SKM-1 treated with dmso at 0.1 percent for 144 hours (cell line): Measurements from ENCODE around the gene GUCY2C.
"Not testable (repeated sequence)": the region's sequence is repeated elsewhere in the genome, so short reads cannot be mapped to it uniquely, and the experiment has no call there.

ENCODE experiments used
- DNase-seq: peaks from one replicate; lab custom pipeline; 2025; ENCODE audit not compliant: unreplicated experiment; lab: John Stamatoyannopoulos, UW

The GUCY2C gene

DNA sequence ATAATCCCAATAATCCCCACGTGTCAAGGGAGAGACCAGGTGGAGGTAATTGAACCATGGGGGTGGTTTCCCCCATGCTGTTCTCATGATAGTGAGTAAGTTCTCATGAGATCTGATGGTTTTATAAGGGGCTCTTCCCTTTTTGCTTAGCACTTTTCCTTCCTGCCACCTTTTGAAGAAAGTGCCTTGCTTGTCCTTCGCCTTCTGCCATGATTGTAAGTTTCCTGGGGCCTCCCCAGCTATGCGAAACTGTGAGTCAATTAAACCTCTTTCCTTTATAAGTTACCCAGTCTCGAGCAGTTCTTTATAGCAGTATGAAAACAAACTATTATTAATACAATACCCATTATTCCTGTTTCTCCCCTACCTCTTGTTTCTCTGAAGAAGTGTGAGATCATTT, 14.2 kb downstream of the GUCY2C start:
- DNase-seq, result not testable (repeated sequence)

DNA sequence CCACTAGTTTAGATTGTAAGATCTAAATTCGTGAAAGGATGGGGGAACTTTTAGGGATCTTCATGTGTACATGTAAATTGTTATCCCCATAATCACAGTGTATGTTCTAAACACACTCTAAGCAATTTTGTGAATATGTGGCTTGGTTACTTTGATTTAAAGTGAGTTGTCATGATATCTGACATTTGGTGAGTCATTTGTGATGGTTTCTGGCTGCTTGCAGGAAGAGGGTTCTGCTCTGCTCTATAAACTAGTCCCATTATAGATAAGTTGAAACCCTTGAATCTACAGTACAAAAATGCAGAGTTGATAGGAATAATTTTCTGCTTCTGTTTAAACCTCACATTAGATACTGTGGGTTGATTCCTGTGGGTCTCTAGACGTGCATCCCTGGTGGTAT, 14.8 kb downstream of the GUCY2C start:
- no peak for DNase-seq

DNA sequence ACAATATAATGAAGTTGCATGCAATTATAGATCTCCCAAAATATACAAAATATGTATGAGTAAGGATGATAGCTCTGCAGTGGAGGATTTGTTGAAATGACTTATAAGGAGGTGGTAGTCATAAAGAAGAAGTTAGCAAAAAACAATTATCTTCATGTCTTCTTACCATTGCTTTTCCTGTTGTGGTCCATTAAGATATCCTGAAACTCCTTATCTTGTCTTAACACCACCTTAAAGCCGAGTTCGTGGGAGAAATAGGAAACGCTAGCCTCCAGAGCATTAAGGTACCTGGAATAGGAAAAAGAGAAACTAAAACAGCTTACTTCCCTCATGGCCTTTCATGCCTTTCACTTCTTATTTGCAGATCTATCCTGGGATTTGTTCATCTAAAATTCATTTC, 15.2 kb downstream of the GUCY2C start:
- no peak for DNase-seq

DNA sequence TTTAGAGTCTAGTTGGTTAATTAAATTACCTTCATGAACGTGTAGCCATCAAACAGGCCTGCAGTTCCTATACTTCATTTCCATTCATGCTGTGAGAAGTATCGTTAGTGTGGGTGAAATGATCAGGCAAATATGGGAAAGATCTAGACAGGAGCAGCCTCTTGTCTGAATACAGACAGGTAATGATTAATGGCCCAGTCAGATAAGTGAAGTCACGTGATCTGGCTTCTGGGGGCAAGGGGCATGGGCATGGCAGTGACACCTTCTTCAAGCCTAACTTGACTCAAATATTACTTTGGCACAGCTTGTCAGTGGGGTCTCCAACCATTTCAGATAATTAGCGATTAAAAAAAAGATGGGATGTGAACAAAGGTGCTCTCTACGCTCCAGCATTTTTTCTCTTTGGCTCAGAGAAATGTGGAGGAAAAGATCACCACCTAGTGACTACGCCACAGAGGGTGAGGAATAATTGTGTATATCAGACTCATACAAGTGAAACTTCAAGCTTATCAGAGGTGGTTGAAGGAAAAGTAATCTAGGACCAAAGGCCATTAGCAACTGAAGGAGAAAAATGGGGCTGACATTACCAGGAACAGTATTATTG, 17.8 kb downstream of the GUCY2C start:
- DNase-seq, result no peak

DNA sequence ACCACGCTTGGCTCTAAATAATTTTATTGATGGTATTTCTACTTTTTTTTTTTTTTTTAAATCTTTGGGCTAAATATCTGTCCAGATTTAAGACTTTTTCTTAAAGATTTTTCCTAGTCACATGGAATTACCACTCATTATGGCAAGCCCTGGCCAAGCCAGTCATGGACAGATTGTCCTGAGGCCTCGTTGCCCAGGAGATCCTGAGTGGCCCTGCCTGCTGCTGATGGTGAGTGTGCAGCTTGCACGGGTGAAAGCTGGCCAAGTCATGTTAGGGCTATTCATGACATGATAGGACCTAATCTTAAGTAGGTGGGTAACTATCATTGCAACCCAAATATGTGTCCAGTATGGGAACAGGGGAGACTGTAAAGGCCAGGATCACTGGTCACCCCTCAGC, 27.8 kb downstream of the GUCY2C start:
- DNase-seq, result no peak

DNA sequence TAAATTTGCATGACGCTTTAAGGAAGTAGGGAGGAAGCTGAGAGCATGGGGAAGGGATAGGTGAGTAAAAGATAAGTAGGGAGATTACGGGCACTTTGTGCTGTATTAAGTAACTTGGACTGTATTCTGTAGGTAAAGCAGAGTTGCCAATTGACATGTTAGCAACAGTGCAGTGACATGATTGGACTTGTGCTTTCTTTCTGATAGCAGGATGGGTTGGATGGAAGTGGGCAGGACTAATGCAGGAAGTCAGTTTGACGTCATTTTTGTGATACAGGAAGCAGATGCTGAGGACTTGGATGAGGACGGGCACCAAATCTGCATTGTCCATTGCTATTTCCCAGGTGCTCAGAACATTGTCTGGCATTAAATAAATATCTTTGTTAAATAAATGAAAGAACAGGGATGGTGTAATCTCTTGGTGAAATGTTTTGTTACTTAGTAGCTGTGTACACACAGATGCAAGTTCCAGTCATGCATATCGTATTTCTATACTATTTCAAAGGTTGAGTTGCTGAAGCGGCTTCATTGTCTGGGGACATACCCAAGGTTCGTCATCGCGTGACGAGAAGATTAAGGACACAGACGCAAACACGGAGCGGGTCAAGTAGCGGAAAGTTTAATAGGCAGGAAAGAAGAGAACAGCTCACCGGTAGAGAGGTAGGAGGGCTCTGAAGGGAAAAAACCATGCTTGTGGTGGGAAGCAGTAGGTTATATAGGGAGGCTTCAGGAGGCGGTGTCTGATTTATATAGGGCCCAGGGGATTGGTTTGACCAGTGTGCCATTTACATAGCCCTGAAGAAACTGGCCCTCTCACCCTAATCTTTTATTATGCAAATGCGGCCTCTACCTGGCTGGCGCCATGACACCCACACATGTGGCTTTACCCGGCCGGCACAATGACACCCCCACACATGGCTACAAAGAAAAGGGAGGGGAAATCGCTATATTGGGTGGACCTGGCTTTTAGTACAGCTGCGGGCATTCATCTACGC, 30.7 kb downstream of the GUCY2C start:
- no peak for DNase-seq

DNA sequence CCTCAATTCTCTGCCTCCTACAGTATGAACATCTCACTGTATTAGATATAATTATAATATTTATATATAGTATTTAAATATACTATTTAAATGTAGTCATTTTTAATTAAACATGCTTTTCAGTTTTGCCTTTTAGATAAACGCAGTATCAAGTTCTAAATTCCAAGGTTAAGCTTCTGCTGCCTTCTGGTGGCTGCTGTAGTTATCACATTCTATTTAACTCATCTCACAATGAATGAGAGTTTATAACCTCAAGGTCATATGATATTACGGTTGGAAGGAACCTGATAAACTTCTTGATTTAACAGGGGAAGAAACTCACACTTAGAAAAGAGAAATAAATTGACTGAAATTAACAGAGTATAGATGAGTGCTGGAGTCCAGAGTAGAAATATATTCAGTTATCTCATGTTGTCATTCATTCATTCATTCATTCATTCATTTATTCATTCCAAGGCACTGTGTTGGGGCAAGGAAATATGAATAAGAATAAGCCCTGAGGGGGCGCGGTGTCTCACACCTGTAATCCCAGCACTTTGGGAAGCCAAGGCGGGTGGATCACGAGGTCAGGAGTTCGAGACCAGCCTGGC, 31.9 kb downstream of the GUCY2C start:
- peak; percentile 2 for DNase-seq

DNA sequence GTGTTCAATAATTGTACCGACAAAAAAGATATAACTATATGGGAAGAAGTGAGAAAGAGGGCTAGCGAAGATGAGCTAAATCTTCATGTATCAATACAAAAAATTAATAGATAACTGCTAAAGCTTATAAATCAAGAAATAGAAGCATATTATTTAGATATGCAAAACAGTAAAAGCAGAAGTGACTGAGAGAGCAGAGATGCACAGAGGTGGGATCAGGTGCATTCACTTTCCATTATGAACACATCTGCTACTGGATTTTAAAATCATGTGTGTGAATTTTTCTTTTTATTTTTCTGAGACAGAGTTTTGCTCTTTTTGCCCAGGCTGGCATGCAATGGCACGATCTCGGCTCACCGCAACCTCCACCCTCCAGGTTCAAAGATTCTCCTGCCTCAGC, 33.4 kb downstream of the GUCY2C start:
- no peak for DNase-seq

DNA sequence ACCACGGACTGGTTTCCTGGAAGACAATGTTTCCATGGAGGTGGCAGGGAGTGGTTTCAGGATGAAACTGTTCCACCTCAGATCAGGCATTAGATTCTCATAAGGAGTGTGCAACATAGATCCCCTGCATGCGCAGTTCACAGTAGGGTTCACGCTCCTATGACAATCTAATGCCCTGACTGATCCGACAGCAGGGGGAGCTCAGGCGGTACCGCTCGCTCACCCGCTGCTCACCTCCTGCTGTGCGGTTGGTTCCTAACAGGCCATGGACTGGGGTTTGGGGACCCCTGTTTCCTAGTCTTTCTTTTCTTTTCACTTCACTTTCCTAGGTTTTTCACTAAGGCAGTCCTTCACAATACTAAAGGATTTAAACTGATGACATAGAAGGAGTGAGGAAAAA, 39.6 kb downstream of the GUCY2C start:
- DNase-seq, result no peak

DNA sequence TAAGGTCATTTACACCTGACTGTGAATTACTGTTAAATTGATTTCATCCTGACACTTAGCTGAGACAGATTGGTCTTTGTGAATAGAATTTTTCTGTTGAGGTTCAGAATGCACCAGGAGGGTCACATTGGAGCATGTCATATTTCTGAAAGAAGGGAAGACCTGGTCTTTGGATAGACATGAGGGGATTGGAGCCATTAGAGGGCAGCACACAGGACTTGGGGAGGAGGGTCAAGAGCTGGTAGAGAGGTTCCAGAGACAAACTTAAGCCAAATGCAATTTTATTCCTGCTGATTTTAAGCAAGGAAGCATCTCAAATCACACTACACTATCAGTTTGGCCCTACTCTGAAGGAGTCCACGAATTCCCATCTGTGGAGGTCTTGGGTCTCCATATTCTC, 41.1 kb downstream of the GUCY2C start:
- DNase-seq, result no peak

DNA sequence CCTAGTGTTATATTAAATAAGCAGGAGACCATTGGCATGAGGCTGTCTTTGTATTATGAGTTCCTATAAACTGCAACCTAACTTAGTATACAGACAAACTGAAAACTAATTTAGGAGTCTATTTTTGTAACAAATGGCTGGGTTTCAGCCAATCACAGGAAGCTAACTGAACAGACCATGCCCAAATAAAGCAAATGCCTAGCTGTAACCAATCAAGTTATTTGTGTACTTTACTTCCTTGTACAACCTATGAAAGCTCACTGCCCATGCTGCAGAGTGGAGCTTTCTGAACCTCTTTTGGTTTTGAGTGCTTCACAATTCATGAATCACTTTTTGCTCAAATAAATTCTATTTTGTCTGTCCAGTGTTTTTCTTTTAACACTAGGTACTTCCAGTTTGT, 41.6 kb downstream of the GUCY2C start:
- DNase-seq, result no peak

DNA sequence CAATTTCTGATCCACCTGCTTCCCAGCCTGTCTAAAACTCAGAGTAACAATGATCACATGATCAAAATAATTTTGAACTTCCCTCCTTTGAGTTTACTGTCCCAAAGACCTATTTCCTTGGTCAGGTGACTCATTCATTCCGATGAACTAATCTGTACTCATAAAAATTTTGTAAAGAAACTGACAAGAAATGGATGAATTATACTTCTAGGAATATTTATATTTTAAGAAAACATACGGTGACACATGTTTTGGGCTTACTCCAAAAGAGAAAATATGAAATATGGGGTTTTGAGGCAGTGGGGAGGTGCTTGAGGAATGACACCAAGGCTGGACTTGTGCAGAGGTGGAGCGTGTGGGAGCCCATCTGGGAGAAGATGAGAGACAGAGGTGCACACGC, 42.0 kb downstream of the GUCY2C start:
- no peak for DNase-seq

DNA sequence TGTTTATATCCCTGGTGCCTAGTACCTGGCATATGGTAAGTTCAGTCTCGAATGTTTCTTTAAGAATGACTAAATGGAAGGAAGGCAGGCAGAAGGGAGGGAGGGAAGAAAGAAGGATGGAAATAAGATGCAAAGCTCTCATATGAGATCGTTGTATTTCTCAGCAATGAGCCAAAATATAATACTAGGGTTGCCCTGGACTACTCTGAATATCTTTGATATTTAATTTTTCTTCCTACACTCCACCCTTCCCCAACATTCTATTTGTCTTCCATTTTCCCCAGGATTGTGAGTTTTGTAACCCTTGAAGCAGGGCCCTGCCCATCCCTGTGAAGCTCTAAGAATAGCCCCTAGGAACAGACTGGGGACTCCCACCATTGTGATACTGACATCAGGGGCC, 43.9 kb downstream of the GUCY2C start:
- DNase-seq, result no peak

DNA sequence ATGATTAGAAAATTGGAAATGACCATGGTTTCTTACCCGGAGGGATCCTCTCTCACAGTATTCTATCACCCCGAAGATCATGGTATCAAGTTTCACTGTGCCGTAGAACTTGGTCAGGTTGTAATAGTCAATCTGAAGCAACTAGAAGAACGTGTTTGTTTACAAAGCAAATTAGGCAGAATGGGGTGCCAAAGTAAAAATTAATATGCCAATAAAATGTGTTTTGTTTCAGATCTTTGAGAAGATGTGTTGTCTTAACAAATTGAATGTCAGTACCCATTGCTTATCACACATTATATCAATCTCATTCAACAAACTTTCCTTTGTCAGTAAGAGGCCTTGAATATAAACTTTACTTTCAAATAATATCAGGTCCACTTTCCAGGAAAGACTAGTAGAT, 45.0 kb downstream of the GUCY2C start:
- DNase-seq, result no peak

DNA sequence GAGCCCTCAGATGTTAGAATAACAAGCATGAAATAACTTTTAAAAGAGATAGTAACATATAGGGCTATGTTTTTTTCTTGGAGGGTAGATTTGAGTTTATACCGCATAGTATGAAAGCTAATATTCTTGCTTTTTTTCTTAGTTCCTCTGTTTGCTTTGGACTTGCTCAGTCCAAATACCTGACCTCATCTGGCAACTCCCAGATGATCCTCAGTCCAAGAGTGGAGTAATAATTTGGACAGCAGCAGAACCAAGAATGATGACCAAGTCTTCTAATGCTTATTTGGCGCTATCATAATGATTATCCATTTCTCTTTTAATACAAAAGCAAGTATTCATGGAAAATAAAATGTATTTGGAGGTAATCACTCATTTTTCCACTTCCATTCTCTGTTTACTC, 45.6 kb downstream of the GUCY2C start:
- DNase-seq, result no peak

DNA sequence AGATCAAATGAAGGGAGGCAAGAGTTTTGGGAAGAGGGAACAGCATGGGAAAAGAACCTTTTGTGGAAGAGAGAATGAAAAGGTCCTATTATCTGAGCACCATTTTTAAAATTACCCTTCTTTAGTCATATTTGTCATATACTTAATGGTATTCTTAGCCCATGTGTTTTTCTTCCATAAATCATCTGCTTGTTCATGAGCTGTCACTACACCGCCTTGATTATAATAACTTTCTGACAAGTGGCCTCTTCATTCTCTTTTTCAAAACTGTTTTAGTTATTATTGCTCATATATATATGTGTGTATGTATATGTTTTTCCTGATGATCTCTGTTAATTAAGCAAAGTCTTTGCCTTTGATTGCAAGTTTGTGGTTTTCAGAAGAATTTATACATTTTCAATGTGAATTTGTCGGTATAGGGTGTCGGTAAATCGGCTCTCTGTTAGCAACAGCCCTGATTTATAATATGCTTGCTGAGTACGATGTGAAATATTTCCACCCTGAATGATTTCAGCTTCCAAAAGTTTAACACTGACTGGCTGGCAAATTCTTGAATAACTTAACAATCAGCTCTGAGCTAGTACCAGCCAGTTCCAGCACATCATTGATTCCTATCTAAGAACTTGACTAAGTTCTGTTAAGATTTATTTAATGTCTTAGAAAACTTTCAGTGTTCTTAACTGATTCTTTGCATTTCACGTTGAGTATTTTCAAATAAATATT, 49.2 kb downstream of the GUCY2C start:
- DNase-seq, result no peak

DNA sequence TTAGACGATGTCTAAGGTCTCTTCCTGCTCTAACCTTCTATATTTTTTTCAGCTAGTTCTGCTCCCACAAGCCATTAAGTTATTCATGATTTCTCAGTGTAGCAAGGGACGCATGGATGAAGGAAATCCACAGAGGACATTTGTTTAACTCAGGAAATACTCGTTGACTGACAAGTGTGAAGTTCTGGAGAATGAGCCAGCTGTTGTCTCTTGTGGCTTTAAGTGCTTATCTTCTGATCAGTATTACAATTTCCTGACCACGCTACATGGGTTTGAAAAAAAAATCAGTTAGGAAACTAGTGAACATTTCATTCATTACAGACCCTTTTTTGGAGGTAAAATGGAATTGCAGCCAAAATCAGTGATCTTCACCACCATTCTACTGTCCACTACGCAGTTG, 53.1 kb downstream of the GUCY2C start:
- DNase-seq, result no peak

DNA sequence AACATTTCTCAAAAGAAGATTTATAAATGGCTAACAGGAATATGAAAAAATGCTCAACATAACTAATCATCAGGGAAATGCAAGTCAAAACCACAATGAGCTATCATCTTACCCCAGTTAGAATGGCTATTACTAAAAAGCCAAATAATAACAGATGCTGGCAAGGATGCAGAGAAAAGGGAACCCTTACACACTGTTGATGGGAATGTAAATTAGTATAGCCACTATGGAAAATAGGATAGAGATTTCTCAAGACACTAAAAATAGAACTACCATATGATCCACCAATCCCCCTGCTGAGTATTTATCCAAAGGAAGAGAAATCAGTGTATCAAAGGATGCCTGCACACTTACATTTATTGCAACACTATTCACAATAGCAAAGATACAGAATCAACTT, 58.3 kb downstream of the GUCY2C start:
- DNase-seq, result no peak

DNA sequence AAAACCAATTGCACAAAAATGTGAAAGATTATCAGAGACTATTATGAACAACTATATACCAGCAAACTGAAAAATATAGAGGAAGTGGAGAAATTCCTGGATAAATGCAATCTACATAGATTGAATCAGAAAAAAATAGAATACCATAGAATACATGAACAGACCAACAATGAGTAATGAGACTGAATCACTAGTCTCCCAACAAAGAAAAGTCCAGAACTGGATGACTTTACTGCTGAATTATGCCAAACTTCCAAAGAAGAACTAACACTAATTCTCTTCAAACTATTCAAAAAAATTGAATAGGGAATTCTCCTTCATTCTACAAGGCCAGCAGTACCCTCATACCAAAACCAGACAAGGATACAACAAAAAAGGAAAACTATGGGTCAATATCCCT, 60.6 kb downstream of the GUCY2C start:
- no peak for DNase-seq

DNA sequence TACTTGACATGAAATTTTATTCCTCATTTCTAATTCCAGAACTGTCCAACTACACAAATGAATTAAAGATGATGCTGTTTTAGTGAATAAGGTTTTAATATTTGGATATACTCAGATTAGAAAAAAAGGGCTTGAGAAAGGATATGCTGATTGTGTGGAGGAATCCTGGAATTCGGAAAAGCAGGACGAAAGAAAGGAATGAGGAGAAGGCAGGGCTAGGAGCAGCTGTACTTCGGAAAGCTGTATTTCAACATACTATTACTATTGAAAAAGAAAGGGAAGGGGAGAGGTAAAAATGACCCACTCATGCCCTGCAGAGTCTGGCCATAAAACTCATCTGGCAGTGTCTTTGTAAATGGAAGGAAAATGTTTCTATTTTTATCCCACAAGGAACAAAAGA, 65.6 kb downstream of the GUCY2C start:
- DNase-seq, result no peak
